Activated naive CD4-positive, alpha-beta T cell treated with anti-CD3 and anti-CD28 coated beads for 36 hours (primary cell): ENCODE measurements around the gene ICA1. TPM values are rescaled to one million over a fixed set of nuclear protein-coding genes. Genes with fewer than 3 reads are reported as not detected.

ENCODE experiments used
- CTCF ChIA-PET: fragments of 350-600 bp; sonication (Branson Sonifier 250); formaldehyde crosslinking; loops from one replicate; lab custom pipeline; 2021; ENCODE audit warnings: antibody characterized with exemption; lab: Charles Lee
- DNase-seq: peaks from one replicate; pipeline ENCODE4 v3.0.0-alpha.2; 2020
- H3K27ac Mint-ChIP-seq: one replicate; pipeline ENCODE4 v1.8.0; 2021; ENCODE audit warnings: mild to moderate bottlenecking, mixed read lengths
- H3K27me3 Mint-ChIP-seq: one replicate; pipeline ENCODE4 v1.8.0; 2021; ENCODE audit warnings: low read depth, mixed read lengths
- H3K36me3 Mint-ChIP-seq: one replicate; pipeline ENCODE4 v1.8.0; 2021; ENCODE audit warnings: low read depth, mixed read lengths
- H3K4me1 Mint-ChIP-seq: one replicate; pipeline ENCODE4 v1.8.0; 2021; ENCODE audit warnings: low read depth, mixed read lengths
- H3K4me3 Mint-ChIP-seq: one replicate; pipeline ENCODE4 v1.8.0; 2021; ENCODE audit warnings: mild to moderate bottlenecking, moderate library complexity, mixed read lengths
- H3K9me3 Mint-ChIP-seq: one replicate; pipeline ENCODE4 v1.8.0; 2021; ENCODE audit warnings: mixed read lengths
- intact Hi-C: fragments of 100-400 bp; cut with micrococcal nuclease; formaldehyde crosslinking; loops from one replicate; pipeline ENCODE4 v1.15.1; 2023
- total RNA-seq, 2 experiments: library from RNA; stranded (reverse); gene quantifications; one replicate each; pipeline ENCODE4 v1.2.3, GENCODE V29; 2021

Gene ICA1
- total RNA-seq, 2 experiments from 2014 or later, result 0.94 to 1.1 TPM

DNA sequence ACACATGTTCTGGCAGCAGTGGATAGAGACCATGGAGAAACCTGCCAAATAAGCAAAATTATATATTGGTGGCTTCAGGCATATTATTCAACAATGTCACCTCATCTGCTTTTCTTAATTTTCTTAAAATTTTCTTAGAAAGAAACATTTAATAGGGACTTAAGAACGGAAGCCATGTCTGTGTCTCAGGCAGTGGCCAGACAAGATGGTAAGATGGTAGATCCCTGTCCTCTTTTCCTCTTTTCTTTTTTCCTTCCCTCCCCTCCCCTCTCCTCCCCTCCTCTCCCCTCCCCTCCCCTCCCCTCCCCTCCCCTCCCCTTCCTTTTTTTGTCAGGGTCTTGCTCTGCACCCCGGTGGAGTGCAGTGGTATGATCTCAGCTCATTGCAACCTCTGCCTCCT, 24.2 kb upstream of the ICA1 start:
- DNase-seq, result no peak
- no peaks in the 10 kb centered on the region for H3K4me1 Mint-ChIP-seq
- CTCF ChIA-PET, result interaction anchor here (1.8 kb wide), 1 partner anchor 10 kb away, joined by 7 read pairs; no protein-coding TSS in a partner anchor
- H3K36me3 Mint-ChIP-seq, result no peaks in the 10 kb centered on the region
- H3K4me3 Mint-ChIP-seq, result no peak overlapping the region
- intact Hi-C loops, result no loop called here
- H3K27ac Mint-ChIP-seq, result no peak overlapping the region
- no peaks in the 10 kb centered on the region for H3K9me3 Mint-ChIP-seq
- H3K27me3 Mint-ChIP-seq, result peaks cover 4% of the 10 kb centered on the region

DNA sequence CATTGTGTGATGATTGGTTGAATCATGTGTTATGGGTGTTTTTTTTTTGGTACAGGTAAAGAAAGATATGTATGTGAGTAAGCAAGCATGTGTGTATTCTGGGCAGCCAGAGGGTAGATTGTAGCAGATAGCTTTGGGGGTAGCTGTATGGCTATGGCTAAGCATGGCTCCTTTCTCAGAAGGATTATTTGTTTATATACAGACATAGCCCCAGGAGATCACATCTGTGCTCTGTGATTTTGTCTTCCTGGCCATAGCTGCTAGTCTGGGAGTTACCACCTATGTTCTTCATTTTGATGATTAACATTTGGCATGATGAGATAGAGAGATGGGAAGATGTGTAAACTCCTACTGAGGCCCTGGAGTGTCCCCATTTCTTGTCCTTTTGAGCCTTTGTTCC, 23.2 kb upstream of the ICA1 start:
- no peak for DNase-seq
- H3K36me3 Mint-ChIP-seq, result no peaks in the 10 kb centered on the region
- CTCF ChIA-PET, result interaction anchor here (0.6 to 1.8 kb wide), 2 partner anchors 11 to 200 kb away, joined by 3 to 7 read pairs; no protein-coding TSS in a partner anchor
- H3K27me3 Mint-ChIP-seq, result peaks cover 2% of the 10 kb centered on the region
- intact Hi-C loops, result no loop called here
- H3K27ac Mint-ChIP-seq, result no peak overlapping the region
- no peaks in the 10 kb centered on the region for H3K4me1 Mint-ChIP-seq
- H3K9me3 Mint-ChIP-seq, result no peaks in the 10 kb centered on the region
- H3K4me3 Mint-ChIP-seq, result no peak overlapping the region

DNA sequence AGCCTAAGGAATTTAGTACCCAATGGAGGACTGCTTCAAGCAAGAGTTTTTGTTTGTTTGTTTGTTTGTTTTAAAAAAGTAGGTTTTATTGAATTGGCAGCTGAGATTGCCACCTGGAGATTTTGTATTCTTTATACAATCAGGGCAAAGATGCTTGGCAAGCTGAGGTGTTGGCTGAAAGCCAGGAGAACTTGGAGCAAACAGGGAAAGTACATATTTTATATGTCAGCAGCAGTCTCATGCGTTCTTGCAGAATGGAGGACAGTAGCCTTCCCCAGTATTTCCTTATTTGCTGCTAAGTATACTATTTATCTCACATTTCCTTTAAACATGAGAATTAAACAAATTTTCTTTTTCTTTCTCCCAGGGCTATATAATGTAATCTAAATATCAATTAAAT, 22.6 kb upstream of the ICA1 start:
- H3K27ac Mint-ChIP-seq, result no peak overlapping the region
- CTCF ChIA-PET, result interaction anchor here (1.8 kb wide), 1 partner anchor 11 kb away, joined by 7 read pairs; no protein-coding TSS in a partner anchor

DNA sequence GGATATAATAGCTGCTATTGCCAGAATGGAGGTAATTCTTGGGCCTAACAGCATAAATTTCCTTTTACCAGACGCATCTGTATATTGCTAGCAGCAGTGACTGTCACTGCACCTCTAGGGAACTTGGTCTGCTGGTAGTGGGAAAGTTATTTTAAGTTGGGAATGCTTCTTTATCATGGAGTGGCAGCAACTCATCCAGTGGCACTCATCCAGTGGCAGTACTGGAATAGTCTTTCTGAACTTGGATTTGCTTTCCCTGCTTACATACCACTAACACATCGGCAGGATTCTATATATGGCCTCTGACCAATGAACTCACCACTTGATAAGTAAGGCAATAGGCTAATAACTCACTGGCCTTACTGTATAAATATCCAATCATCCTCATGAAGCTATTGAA, 22.0 kb upstream of the ICA1 start:
- Mint-ChIP-seq H3K4me3 (no peak overlapping the region), H3K27ac (no peak overlapping the region), H3K9me3 (no peaks in the 10 kb centered on the region), H3K4me1 (no peaks in the 10 kb centered on the region), H3K36me3 (no peaks in the 10 kb centered on the region), H3K27me3 (no peaks in the 10 kb centered on the region)
- DNase-seq, result no peak
- intact Hi-C loops, result no loop called here
- CTCF ChIA-PET, result no interaction called here

More for the DNA sequence above, 22.6 kb upstream of the ICA1 start:
- no peaks in the 10 kb centered on the region for H3K36me3 Mint-ChIP-seq
- H3K27me3 Mint-ChIP-seq, result no peaks in the 10 kb centered on the region
- no peaks in the 10 kb centered on the region for H3K4me1 Mint-ChIP-seq
- intact Hi-C loops, result no loop called here
- DNase-seq, result no peak
- no peaks in the 10 kb centered on the region for H3K9me3 Mint-ChIP-seq
- H3K4me3 Mint-ChIP-seq, result no peak overlapping the region

DNA sequence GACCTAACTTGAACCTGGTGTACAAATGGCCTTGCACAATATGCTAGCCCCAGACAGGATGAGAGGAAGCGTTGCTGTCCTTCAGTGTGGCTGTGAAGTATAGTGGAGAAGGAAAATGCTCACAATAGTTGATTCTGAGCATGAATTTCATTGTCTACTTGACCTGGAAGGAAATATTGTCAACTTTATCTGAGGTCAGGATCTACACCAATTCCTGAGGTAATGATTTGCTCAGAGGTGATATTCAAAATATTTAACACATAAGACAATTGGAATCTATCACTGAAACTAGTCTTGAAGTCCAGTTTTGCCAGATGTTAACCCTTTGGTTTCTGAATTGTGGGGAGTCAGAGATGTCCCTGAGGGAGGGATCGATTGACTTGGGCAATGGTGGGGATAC, 20.9 kb upstream of the ICA1 start:
- Mint-ChIP-seq H3K36me3 (no peaks in the 10 kb centered on the region), H3K27me3 (no peaks in the 10 kb centered on the region), H3K9me3 (no peaks in the 10 kb centered on the region), H3K4me1 (no peaks in the 10 kb centered on the region), H3K4me3 (no peak overlapping the region), H3K27ac (no peak overlapping the region)
- intact Hi-C loops, result no loop called here
- CTCF ChIA-PET, result no interaction called here
- DNase-seq, result no peak

DNA sequence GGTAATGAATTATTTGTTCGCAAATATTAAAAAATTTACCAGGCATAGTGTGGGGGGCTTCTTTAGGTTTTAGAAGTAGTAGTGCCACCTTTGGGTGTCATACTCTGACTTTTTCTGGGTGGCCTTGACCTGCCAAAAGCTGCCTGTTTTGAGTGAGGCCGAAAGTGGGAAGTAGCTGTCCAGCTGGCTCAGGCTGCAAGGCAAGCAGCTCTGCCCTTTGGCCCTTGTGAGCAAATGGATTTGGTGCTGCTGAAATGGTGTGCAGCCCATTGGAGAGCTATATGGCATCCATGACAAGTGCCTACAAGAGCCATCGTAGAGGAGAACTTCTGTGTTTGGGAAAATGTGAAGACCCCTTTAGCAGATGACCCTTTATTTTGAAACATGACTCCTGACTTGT, 20.2 kb upstream of the ICA1 start:
- CTCF ChIA-PET, result no interaction called here
- H3K9me3 Mint-ChIP-seq, result no peaks in the 10 kb centered on the region
- no peak overlapping the region for H3K4me3 Mint-ChIP-seq
- intact Hi-C loops, result no loop called here
- H3K36me3 Mint-ChIP-seq, result no peaks in the 10 kb centered on the region
- no peak for DNase-seq
- no peaks in the 10 kb centered on the region for H3K4me1 Mint-ChIP-seq
- no peaks in the 10 kb centered on the region for H3K27me3 Mint-ChIP-seq
- no peak overlapping the region for H3K27ac Mint-ChIP-seq

DNA sequence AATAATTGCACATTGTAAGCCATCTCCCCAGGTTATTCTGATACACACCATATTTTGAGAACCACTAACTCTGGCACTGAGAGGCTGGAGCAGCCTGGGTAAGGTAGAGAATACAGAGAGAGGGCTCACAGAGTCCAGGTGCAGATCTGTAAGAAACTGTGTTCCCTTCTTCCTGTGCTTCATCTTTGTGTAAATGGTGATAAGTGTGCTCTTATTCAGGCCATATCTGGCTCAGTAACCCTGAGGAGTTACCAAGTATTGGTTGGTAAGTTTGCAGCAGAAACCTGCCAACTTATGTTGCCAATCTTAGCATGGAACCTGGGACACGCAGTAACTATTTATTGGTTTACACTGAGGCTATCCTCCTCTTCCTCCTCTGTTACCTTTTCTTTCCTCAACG, 16.2 kb upstream of the ICA1 start:
- no peak overlapping the region for H3K27ac Mint-ChIP-seq
- no peak for DNase-seq
- no peaks in the 10 kb centered on the region for H3K9me3 Mint-ChIP-seq
- no peak overlapping the region for H3K4me3 Mint-ChIP-seq
- no peaks in the 10 kb centered on the region for H3K36me3 Mint-ChIP-seq
- intact Hi-C loops, result no loop called here
- CTCF ChIA-PET, result no interaction called here
- H3K27me3 Mint-ChIP-seq, result peaks cover 4% of the 10 kb centered on the region
- H3K4me1 Mint-ChIP-seq, result no peaks in the 10 kb centered on the region

DNA sequence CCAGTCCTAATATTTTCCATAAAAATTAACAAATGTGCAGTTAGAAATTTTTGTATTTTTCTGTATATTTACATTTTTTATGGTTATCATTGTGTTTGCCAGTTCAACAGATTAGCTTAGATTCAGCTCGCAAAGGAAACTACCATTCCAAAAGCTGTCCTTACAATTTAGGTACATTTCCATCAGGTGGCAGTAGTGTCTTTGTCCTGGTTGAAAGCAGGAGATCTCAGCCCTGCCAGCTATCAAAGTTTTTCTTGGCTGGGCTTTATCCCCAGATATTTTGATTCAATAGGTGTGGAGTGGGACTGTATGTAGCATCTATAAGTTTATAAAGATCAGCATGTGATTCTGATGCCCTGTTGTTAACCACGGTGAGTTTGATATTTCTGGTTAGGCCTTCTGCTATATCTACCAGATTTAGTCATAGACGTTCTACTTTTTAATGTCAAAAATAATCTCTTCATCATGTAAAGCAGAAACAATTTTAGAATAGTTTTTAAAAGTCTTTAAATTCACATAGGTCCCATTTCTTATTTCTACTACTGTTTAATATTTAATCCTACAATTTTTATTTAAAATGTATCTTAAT, 15.5 kb upstream of the ICA1 start:
- DNase-seq, result no peak
- Mint-ChIP-seq H3K36me3 (no peaks in the 10 kb centered on the region), H3K9me3 (no peaks in the 10 kb centered on the region), H3K27me3 (peaks cover 4% of the 10 kb centered on the region), H3K27ac (no peak overlapping the region), H3K4me1 (no peaks in the 10 kb centered on the region), H3K4me3 (no peak overlapping the region)
- intact Hi-C loops, result no loop called here
- CTCF ChIA-PET, result interaction anchor here (0.6 to 2.0 kb wide), 2 partner anchors 18 to 330 kb away, joined by 3 to 12 read pairs; no protein-coding TSS in a partner anchor

DNA sequence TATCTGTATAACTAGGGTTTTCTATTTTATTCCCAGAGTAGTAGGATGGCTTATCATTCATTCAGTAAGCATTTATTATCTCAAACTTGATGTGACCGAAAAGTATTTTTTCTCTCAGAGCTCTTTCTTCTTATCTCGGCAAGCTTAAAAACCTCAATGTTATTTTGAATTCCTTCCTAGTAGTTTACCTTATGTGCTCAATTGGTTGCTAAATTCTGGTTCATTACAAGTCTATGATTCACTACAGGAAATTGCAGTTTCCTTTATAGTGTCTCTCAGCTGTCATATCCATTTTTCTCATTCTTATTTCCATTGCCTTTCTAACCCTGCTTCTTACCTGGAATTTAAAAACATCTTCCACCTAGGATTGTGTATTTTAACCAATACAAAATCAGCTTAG, 12.6 kb upstream of the ICA1 start:
- intact Hi-C loops, result no loop called here
- H3K4me3 Mint-ChIP-seq, result no peak overlapping the region
- H3K36me3 Mint-ChIP-seq, result no peaks in the 10 kb centered on the region
- H3K4me1 Mint-ChIP-seq, result no peaks in the 10 kb centered on the region
- peaks cover 10% of the 10 kb centered on the region for H3K27me3 Mint-ChIP-seq
- no peak for DNase-seq
- H3K27ac Mint-ChIP-seq, result no peak overlapping the region
- CTCF ChIA-PET, result no interaction called here
- H3K9me3 Mint-ChIP-seq, result no peaks in the 10 kb centered on the region

DNA sequence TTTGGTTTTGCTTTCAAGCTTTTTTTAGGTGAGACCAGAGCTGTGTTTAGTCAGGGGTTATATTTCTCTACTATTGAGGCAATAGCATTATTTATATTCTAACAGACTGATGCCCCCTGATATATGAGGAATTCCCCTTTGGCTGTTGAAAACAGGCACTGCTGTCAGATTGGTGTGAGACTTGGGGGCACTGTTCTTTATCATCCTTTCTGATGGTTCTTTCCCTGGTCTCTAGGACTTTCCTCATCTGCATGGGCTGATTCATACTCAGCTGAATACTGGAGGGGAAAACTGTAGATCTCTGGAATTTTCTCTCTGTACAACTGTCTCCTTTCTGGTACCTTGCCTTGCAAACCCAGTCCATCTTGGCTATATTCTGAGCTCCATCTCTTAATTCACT, 10.0 kb upstream of the ICA1 start:
- intact Hi-C loops, result no loop called here
- CTCF ChIA-PET, result no interaction called here

DNA sequence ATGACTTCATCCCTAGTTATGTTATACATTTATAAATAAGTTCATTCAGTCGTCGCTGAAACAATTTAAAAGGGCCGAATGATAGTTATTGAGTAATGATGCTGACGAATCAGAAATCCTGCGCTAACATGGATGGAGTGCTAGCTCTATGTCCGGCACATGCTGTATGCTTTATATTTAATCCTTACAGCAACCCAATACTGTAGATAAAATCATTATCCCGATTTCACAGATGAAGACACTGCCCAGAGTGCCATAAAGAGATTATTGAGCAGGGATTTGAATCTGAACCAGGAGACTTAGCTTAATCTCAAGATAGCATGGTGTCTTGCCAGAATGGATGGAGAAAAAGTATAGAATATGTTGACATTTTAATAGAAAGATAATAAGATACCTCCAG, 1.1 kb upstream of the ICA1 start:
- Mint-ChIP-seq H3K27ac (no peak overlapping the region), H3K9me3 (no peaks in the 10 kb centered on the region), H3K4me1 (peaks cover 5% of the 10 kb centered on the region), H3K36me3 (no peaks in the 10 kb centered on the region), H3K4me3 (no peak overlapping the region), H3K27me3 (peaks cover 56% of the 10 kb centered on the region)
- no peak for DNase-seq
- CTCF ChIA-PET, result no interaction called here
- intact Hi-C loops, result no loop called here

More for the DNA sequence above, 10.0 kb upstream of the ICA1 start:
- Mint-ChIP-seq H3K27me3 (peaks cover 16% of the 10 kb centered on the region), H3K36me3 (no peaks in the 10 kb centered on the region), H3K27ac (no peak overlapping the region), H3K4me3 (no peak overlapping the region), H3K9me3 (no peaks in the 10 kb centered on the region), H3K4me1 (no peaks in the 10 kb centered on the region)
- no peak for DNase-seq

DNA sequence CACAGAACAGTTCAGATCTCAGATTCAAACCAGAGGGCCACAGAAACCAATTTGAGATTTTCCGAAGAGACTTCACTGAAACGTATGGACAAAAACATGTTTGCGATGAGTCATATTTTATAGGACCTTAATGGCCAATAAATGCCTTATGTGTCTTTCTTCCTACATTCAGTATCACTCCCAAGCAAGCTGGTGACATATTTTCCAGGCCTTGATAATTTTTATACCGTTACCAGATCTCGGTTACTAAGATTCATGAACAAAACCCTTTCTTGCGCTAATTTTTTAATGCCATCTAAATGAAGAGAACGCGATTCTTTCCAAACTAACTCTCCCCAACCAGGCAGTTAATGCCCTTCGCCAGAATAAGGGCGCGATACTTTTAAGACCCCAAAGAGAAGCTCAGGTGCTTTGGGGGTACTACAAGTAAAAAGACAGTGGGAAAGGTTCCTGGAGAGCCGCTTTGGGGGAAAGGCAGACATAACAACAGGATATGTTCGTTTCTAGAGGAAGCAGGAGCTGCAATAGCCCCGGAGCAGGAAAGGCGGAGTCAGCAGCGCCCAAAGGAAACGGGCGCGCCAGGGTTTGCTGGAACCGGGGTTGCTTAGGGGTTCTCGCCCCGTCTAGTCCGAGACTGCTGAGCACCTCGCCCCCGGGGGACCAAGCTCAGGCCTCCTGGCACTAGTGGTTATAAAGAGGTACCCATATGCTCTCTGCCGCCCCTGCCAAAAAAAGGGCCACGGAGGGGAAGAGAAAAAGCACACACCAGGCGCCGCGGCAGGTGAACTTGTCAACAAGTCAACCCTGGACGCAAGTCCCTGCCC, 884 bp downstream of the ICA1 start:
- peaks cover 52% of the 10 kb centered on the region for H3K27me3 Mint-ChIP-seq
- H3K27ac Mint-ChIP-seq, result no peak overlapping the region

More for the DNA sequence above, 884 bp downstream of the ICA1 start:
- H3K9me3 Mint-ChIP-seq, result no peaks in the 10 kb centered on the region
- CTCF ChIA-PET, result interaction anchor here (0.6 to 1.2 kb wide), 2 partner anchors 8 to 26 kb away, joined by 3 to 5 read pairs; no protein-coding TSS in a partner anchor
- intact Hi-C loops, result no loop called here
- peak overlapping the region; percentile 71 for H3K4me3 Mint-ChIP-seq
- DNase-seq, result peak; percentile 27
- peaks cover 5% of the 10 kb centered on the region for H3K4me1 Mint-ChIP-seq
- no peaks in the 10 kb centered on the region for H3K36me3 Mint-ChIP-seq
